ENCODE data around the gene ZNF580.

The ZNF580 gene

DNA sequence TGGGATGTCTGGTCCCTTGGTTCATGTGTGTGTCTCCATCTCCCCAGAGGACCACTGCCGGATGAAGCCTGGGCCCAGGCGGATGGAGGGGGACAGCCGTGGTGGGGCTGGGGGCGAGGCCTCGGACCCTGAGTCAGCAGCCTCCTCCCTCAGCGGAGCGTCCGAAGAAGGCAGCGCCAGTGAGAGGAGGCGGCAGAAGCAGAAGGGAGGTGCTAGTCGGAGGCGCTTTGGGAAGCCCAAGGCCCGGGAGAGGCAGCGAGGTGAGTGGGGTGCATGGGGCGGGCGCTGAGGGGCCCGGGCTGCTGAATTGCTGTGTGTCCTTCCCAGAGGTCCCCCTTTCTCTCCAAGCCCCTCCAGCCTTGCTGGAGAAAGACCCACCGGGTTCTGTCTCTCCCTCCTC lies 10.4 kb downstream of the ZNF580 start:
- H3K4me3 ChIP-seq (ENCODE audit: low read length) = no peak overlapping the region
- TF ChIP-seq, protein P1, sequence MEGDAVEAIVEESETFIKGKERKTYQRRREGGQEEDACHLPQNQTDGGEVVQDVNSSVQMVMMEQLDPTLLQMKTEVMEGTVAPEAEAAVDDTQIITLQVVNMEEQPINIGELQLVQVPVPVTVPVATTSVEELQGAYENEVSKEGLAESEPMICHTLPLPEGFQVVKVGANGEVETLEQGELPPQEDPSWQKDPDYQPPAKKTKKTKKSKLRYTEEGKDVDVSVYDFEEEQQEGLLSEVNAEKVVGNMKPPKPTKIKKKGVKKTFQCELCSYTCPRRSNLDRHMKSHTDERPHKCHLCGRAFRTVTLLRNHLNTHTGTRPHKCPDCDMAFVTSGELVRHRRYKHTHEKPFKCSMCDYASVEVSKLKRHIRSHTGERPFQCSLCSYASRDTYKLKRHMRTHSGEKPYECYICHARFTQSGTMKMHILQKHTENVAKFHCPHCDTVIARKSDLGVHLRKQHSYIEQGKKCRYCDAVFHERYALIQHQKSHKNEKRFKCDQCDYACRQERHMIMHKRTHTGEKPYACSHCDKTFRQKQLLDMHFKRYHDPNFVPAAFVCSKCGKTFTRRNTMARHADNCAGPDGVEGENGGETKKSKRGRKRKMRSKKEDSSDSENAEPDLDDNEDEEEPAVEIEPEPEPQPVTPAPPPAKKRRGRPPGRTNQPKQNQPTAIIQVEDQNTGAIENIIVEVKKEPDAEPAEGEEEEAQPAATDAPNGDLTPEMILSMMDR (conservative IDR thresholded peaks at IDR 0.05; ENCODE audit: low read length) = no peak
- DNase-seq (ENCODE audit: low read depth) = no peak

DNA sequence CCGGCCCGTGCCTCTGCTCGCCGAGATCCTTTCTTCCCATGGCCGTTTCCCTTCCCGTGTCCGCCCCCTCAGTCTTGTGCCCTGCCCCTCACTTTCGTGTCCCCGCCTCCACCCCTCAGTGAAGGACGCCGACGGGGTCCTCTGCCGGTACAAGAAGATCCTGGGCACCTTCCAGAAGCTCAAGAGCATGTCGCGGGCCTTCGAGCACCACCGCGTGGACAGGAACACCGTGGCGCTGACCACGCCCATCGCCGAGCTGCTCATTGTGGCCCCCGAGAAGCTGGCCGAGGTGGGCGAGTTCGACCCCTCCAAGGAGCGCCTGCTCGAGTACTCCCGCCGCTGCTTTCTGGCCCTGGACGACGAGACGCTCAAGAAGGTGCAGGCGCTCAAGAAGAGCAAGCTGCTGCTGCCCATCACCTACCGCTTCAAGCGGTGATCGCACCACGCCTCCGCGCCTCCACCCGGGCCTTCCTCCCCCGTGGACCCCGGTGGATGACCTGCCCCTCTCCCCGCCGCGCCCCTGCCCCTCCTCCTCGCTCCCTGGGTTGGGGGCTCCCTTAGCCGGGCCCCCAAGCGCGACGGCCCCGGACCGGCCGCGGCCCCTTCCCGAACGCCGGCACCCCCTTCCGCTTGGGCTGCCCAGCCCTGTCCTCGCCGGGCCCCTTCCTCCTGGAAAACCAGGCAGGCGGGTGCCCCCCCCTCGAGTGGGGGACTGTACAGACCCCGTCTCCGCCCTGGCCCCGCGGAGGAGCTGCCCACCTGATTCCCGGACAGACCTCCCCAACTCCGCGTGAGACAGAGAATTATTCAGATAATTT lies 11.7 kb downstream of the ZNF580 start:
- DNase-seq (ENCODE audit: low read depth) = no peak
- H3K4me3 ChIP-seq (ENCODE audit: low read length) = no peak overlapping the region
- TF ChIP-seq, protein P1 (conservative IDR thresholded peaks at IDR 0.05; ENCODE audit: low read length) = no peak

DNA sequence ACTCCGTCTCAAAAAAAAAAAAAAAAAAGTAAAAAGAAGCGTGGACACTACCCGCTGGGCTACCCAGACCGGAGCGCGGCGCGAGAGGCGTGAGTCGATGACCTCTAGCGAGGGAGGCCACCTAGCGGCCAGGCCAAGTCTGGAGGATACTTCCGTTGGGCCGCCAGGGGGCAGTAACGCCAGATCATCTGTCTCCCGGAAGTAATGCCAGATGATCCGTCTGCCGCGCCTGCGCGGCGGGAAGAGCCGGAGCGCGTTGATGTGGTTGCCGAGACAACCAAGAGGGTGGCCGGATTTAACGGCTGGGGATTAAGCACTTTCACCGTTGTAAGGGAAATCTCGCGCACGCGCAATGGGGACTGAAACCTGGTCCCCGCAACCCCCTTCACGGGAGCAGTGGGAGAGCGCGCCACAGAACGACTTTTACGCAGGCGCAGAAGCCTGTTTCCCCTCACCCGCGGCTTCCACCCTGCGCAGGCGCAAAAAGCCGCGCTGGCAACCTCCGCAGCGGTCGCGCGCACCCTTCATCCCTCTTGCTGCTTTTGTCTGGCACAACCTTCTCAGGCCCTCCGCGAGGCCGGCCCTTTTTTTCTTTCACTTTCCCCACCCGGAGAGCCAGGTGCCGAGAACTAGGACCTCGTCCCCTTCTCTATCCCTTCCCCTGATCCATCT lies 13.0 kb downstream of the ZNF580 start:
- H3K4me3 ChIP-seq (ENCODE audit: low read length) = peak overlapping the region; percentile 97
- DNase-seq (ENCODE audit: low read depth) = peak; percentile 99
- TF ChIP-seq, protein P1 (conservative IDR thresholded peaks at IDR 0.05; ENCODE audit: low read length) = peak; percentile 99

DNA sequence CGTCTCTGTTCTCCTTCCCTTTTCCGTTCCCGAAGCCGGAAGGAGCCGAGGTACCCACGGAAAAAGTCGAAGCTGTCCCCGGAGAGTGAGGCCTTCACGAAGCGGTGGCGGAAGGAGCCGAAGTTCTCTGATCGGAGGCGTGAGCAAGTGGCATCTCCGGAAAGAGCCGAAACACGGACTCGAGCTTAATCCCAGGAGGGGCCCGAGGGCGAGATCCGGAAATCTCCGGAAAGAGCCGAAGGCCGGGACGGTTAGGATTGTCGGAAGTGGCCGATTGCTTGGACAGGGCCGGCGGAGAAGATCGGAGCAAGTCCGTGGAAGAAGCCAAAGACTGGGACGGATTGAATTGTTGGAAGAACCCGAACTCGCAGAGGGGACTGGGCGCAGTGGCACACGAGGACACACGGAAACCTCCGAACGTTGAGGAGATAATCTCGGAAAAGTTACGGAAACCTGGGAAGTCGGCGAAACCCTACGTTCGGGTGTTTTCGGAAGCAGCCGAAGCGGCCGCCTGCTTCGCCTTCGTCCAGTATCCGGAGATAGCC lies 13.6 kb downstream of the ZNF580 start:
- DNase-seq (ENCODE audit: low read depth) = peak; percentile 98
- TF ChIP-seq, protein P1 (conservative IDR thresholded peaks at IDR 0.05; ENCODE audit: low read length) = no peak

DNA sequence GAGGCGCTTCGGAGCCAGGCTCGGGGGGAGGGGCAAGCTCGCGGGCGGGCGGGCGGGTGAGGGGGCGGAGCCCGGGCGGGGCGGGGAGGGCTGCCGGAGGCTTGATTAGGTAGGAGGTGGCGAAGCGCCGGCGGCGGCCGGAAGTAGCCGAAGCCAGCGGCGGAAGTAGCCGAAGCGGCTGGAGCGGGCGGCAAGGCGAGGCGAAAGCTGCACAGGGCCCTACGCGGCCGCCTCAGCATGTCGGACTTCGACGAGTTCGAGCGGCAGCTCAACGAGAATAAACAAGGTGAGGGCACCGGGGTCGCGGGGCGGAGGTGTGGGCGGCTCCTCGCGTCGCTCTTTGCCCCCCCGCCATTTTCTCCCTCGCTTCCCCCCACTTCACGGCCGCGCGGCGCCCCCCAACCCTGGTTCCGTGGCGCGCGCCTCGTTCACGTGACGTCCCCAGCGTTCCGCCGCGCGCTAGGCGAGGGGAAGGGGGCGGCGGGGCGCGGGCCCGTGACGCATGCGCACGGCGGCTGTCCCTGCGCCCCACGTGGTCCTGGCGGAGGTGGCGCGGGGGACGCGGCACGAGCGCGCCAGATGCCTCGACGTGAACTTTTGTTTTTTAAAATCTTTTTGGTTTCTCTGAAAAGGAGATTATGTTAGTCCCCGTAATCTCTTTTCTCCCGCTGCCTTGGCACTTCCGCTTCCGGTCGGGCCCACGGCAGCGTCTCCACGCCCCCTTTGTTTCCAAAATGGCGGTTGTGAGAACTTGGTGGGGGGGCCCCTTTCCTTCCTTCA lies 14.3 kb downstream of the ZNF580 start, which contains the start of gene U2AF2:
Gene U2AF2, plus strand, starts transcription at position 168 of the 780 bp plus-strand sequence. Its CDS starts 70 bp downstream, at position 238.
- peak within 1 kb of the TSS; percentile 97 for H3K4me3 ChIP-seq (ENCODE audit: low read length)
- TF ChIP-seq, protein P1 (conservative IDR thresholded peaks at IDR 0.05; ENCODE audit: low read length) = no peak
- DNase-seq (ENCODE audit: low read depth) = peak; percentile 88

More for the DNA sequence above, 13.6 kb downstream of the ZNF580 start:
- peak overlapping the region; percentile 97 for H3K4me3 ChIP-seq (ENCODE audit: low read length)

DNA sequence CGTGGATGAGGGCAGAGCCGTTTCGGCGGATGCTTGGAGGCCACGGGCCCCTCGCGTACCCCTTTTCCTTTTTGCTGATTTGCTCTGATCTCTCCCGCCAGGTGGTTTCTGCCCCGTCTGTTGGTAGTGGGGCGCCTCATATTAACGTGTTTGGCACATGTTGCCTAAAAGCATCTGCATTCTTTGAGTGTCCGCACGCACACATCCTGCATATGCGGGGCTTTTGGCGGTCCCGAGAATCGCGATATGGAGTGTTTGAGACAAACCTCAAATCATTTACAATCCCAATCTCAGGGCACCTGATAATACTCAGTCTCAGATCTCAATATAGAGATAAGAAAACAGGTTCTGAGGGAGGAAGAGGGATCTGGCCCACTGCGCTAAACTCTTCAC lies 14.8 kb downstream of the ZNF580 start:
- DNase-seq (ENCODE audit: low read depth) = no peak
- TF ChIP-seq, protein P1 (conservative IDR thresholded peaks at IDR 0.05; ENCODE audit: low read length) = no peak
- H3K4me3 ChIP-seq (ENCODE audit: low read length) = peak overlapping the region; percentile 97

Measured in AG10803 (cell line).